ENCODE data around the gene MAN1A1.

The MAN1A1 gene

GRCh38 chr6:119241111-119241465 lies 108.5 kb downstream of the MAN1A1 start:
- TF ChIP-seq REST (IDR thresholded peaks at IDR 0.05; ENCODE audit: low read depth) (no peak), NFIC (IDR thresholded peaks at IDR 0.05) (no peak), TCF12 (IDR thresholded peaks at IDR 0.05; ENCODE audit: low read depth) (no peak), MAX (IDR thresholded peaks at IDR 0.05) (no peak), RAD21 (IDR thresholded peaks at IDR 0.05; ENCODE audit: low read depth) (no peak), YY1 (IDR thresholded peaks at IDR 0.05; ENCODE audit: low read depth) (no peak), CEBPB (IDR thresholded peaks at IDR 0.05) (no peak), CREB1 (IDR thresholded peaks at IDR 0.05; ENCODE audit: low read depth) (no peak), FOXM1 (IDR thresholded peaks at IDR 0.05; ENCODE audit: borderline replicate concordance, low read depth) (no peak), EP300 (IDR thresholded peaks at IDR 0.05; ENCODE audit: borderline replicate concordance) (no peak), EGR1 (IDR thresholded peaks at IDR 0.05) (no peak), USF1 (IDR thresholded peaks at IDR 0.05) (no peak), TAF1 (IDR thresholded peaks at IDR 0.05; ENCODE audit: low read depth) (no peak), TEAD4 (IDR thresholded peaks at IDR 0.05) (no peak), ZBTB7A (IDR thresholded peaks at IDR 0.05; ENCODE audit: low read depth) (no peak)

GRCh38 chr6:119240257-119241110 lies 109.1 kb downstream of the MAN1A1 start:
- TF ChIP-seq MAX (IDR thresholded peaks at IDR 0.05) (no peak), EGR1 (IDR thresholded peaks at IDR 0.05) (no peak), TAF1 (IDR thresholded peaks at IDR 0.05; ENCODE audit: low read depth) (no peak), YY1 (IDR thresholded peaks at IDR 0.05; ENCODE audit: low read depth) (no peak), REST (IDR thresholded peaks at IDR 0.05; ENCODE audit: low read depth) (no peak), TCF12 (IDR thresholded peaks at IDR 0.05; ENCODE audit: low read depth) (no peak), EP300 (IDR thresholded peaks at IDR 0.05; ENCODE audit: borderline replicate concordance) (no peak), CREB1 (IDR thresholded peaks at IDR 0.05; ENCODE audit: low read depth) (no peak), FOXM1 (IDR thresholded peaks at IDR 0.05; ENCODE audit: borderline replicate concordance, low read depth) (no peak), CEBPB (IDR thresholded peaks at IDR 0.05) (no peak), TEAD4 (IDR thresholded peaks at IDR 0.05) (no peak), ZBTB7A (IDR thresholded peaks at IDR 0.05; ENCODE audit: low read depth) (no peak)

- TF ChIP-seq TEAD4 (IDR thresholded peaks at IDR 0.05) (no peak), RAD21 (IDR thresholded peaks at IDR 0.05; ENCODE audit: low read depth) (no peak), TCF12 (IDR thresholded peaks at IDR 0.05; ENCODE audit: low read depth) (no peak), YY1 (IDR thresholded peaks at IDR 0.05; ENCODE audit: low read depth) (no peak), CEBPB (IDR thresholded peaks at IDR 0.05) (no peak), EGR1 (IDR thresholded peaks at IDR 0.05) (no peak), USF1 (IDR thresholded peaks at IDR 0.05) (no peak), MAX (IDR thresholded peaks at IDR 0.05) (no peak), NFIC (IDR thresholded peaks at IDR 0.05) (no peak), ZBTB7A (IDR thresholded peaks at IDR 0.05; ENCODE audit: low read depth) (no peak), REST (IDR thresholded peaks at IDR 0.05; ENCODE audit: low read depth) (no peak), EP300 (IDR thresholded peaks at IDR 0.05; ENCODE audit: borderline replicate concordance) (no peak), FOXM1 (IDR thresholded peaks at IDR 0.05; ENCODE audit: borderline replicate concordance, low read depth) (no peak), CREB1 (IDR thresholded peaks at IDR 0.05; ENCODE audit: low read depth) (no peak), TAF1 (IDR thresholded peaks at IDR 0.05; ENCODE audit: low read depth) (no peak)
Measured at GRCh38 chr6:119237177-119237715, 112.3 kb downstream of the MAN1A1 start.

All from Ishikawa (cell line).